ENCODE measurements around the gene SLC9B2.

Gene SLC9B2

DNA sequence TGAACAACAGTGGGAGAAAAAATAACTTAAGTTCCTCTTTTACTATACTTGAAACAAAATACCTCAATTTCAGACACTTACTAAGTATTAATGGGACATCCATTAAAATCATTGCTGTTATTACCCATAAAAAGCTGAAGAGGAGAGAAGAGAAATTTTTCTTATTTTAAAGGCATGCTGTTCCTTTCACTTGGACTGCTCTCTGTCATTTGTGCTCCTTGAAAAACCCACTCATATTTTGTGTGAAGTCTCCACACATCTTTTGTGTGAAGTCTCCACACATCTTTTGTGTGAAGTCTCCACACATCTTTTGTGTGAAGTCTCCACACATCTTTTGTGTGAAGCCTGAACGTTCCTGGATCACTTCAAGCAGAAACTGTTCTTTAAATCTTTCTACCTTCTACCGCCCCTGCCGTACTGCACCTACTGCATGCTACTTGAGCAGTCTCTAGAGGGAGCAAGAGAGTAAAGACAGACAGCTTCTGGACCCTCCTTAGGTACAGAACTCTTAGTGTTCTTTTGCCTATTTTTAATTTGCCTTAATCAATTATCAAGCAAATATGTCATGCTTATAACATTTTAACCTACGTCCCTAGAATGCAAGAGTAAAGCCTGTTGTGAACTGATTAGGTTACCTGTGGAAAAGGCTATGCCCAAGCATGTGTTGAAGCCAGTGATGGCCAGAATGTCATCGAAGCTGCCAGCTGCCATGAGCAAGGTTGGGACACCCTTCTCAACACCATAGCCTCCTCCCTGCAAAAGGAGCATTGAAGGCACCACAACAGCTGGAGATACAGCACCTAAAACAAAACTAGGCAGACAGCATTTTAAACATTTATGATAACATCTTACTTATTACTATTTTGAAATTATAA is 29.9 kb downstream of the SLC9B2 start:
- peak; percentile 17 for DNase-seq (ENCODE audit: low read depth)
- no peak overlapping the region for H3K4me3 ChIP-seq (ENCODE audit: low read length)
- TF ChIP-seq, protein P1, sequence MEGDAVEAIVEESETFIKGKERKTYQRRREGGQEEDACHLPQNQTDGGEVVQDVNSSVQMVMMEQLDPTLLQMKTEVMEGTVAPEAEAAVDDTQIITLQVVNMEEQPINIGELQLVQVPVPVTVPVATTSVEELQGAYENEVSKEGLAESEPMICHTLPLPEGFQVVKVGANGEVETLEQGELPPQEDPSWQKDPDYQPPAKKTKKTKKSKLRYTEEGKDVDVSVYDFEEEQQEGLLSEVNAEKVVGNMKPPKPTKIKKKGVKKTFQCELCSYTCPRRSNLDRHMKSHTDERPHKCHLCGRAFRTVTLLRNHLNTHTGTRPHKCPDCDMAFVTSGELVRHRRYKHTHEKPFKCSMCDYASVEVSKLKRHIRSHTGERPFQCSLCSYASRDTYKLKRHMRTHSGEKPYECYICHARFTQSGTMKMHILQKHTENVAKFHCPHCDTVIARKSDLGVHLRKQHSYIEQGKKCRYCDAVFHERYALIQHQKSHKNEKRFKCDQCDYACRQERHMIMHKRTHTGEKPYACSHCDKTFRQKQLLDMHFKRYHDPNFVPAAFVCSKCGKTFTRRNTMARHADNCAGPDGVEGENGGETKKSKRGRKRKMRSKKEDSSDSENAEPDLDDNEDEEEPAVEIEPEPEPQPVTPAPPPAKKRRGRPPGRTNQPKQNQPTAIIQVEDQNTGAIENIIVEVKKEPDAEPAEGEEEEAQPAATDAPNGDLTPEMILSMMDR (conservative IDR thresholded peaks at IDR 0.05; ENCODE audit: low read depth, low read length) = peak; percentile 92

DNA sequence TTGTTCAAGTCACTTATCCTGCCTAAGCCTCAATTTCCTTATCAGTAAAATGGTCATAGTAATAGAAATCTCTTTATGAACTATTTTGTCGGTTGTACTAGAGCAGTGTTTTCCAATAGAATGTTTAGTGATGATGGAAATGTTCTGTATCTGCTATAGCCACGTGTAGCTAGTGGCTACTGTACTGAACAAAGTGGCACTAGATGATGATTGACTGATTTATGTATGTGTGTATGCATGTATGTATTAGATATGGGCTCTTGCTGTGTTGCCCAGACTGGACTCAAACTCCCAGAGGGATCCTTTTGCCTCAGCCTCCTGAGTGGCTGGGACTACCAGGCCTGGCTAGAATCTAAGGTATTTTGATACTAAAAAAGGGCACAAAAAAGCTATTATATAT is 32.4 kb downstream of the SLC9B2 start:
- no peak for DNase-seq (ENCODE audit: low read depth)
- H3K4me3 ChIP-seq (ENCODE audit: low read length) = no peak overlapping the region
- TF ChIP-seq, protein P1 (conservative IDR thresholded peaks at IDR 0.05; ENCODE audit: low read depth, low read length) = no peak

DNA sequence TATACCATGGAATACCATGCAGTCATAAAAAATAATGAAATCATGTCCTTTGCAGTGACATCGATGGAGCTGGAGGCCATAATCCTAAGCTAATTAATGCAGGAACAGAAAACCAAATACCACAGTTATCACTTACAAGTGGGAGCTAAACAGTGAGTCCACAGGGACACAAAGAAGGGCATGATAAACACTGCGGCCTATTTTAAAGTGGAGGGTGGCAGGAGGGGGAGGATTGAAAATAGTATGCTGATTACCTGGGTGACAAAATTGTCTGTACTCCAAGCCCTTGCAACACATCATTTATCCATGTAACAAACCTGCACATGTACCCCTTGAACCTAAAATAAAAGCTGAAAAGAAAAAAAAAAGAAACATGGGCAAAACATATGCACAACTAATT is 40.4 kb downstream of the SLC9B2 start:
- TF ChIP-seq, protein P1 (conservative IDR thresholded peaks at IDR 0.05; ENCODE audit: low read depth, low read length) = no peak
- no peak for DNase-seq (ENCODE audit: low read depth)

DNA sequence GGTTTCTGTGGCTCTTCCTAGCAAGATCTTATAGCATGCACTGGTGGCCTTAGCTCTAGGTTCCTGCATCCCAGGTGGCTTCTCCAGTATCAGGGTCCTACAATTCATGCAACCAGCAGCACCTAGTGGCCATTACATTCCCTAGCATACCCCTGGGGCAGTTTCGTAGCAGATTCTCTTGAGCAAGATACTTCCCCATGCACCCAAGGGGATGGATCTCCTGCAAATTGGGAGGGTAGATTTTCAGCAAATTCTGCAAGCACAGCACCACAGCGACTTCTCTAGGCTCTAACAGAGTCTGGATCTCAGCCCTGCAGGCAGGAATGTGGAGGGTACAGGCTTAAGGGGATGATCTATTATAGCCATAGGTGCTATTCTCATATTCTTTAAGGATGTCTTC is 44.0 kb downstream of the SLC9B2 start:
- TF ChIP-seq, protein P1 (conservative IDR thresholded peaks at IDR 0.05; ENCODE audit: low read depth, low read length) = peak; percentile 84

More for the DNA sequence above, 40.4 kb downstream of the SLC9B2 start:
- H3K4me3 ChIP-seq (ENCODE audit: low read length) = no peak overlapping the region

DNA sequence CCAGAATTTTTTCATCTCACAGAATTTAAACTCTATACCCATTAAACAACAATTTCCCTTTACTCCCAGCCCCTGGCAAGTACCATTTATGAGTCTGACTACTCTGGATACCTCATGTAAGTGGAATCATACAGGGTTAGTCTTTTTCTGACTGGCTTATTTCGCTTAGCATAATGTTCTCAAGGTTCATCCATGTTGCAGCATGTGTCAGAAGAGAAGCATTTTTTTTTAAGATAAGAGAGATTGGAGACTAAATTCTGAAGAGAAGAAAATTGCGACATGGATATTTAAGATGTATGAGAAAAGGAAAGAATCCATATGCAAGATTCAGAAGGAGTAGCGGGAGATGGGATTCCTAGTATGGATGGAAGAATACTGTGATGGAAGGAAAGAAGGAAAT is 45.8 kb downstream of the SLC9B2 start:
- no peak overlapping the region for H3K4me3 ChIP-seq (ENCODE audit: low read length)
- TF ChIP-seq, protein P1 (conservative IDR thresholded peaks at IDR 0.05; ENCODE audit: low read depth, low read length) = no peak
- no peak for DNase-seq (ENCODE audit: low read depth)

More for the DNA sequence above, 44.0 kb downstream of the SLC9B2 start:
- no peak for DNase-seq (ENCODE audit: low read depth)
- H3K4me3 ChIP-seq (ENCODE audit: low read length) = no peak overlapping the region

DNA sequence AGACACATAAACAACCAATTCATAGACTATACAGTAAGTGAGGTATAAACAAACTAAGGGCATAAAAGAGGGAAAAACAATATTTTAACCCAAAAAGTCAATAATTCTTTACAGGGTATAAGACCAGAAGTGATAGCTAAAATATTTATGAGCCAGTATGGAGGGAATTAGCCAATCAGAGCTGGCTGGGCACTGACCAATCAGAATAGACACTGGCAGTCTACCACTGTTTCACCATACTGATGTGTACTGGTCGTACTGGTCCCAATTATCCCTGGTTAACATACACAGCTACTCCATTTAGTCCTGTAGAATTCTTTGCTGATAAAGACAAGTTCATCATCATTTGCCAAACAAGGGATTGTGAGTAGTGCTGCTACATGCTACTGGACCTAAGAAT is 47.3 kb downstream of the SLC9B2 start:
- TF ChIP-seq, protein P1 (conservative IDR thresholded peaks at IDR 0.05; ENCODE audit: low read depth, low read length) = no peak
- DNase-seq (ENCODE audit: low read depth) = no peak
- no peak overlapping the region for H3K4me3 ChIP-seq (ENCODE audit: low read length)

DNA sequence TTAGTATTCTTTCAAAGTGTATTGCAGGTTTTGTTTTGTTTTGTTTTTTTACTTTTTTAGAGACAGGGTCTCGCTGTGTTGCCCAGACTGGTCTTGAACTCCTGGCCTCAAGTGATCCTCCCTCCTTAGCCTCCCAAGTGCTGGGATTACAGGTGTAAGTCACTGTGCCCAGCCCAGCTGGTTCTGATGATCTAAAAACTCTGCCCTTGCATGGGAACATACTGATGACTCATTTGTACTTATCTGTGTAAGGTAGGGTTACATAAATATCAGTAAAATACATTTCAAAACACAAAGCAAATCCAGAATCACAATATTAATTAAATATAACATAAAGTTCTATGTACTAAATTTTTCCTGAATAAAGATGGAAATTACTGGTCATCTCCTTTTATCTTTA is 49.7 kb downstream of the SLC9B2 start:
- DNase-seq (ENCODE audit: low read depth) = no peak
- TF ChIP-seq, protein P1 (conservative IDR thresholded peaks at IDR 0.05; ENCODE audit: low read depth, low read length) = no peak
- H3K4me3 ChIP-seq (ENCODE audit: low read length) = no peak overlapping the region
